Psoas muscle (tissue), 8 donors: ENCODE results near the gene GAP43. TPM values are rescaled to one million over a fixed set of nuclear protein-coding genes. Genes with fewer than 3 reads are reported as not detected.

Experiments
- ATAC-seq, 4 donors: fragments of 200-7000 bp; cut with Tn5 transposase; one replicate each; pipeline ENCODE4 v1.9.1; 2020; ENCODE audit warnings: moderate library complexity in 3 of 4, mild to moderate bottlenecking in 2 of 4
- DNase-seq, 2 donors: peaks; one replicate each; pipeline ENCODE4 v3.0.0-alpha.2; 2020
- H3K27ac ChIP-seq: fragments of 200-600 bp; one replicate; pipeline ENCODE4 v1.8.0; 2022
- H3K27me3 ChIP-seq, 3 donors: fragments of 200-600 bp in 1 of 3; one replicate each; pipeline versions ENCODE4 v1.6.1 to v1.8.0; 2013 to 2022; ENCODE audit warnings: low read length in 2 of 3, mild to moderate bottlenecking in 2 of 3, moderate library complexity in 1 of 3; ENCODE audit not compliant: insufficient read depth in 3 of 3
- H3K36me3 ChIP-seq, 2 donors: fragments of 200-600 bp in 1 of 2; one replicate each; pipeline versions ENCODE4 v1.6.1 to v1.8.0; 2013 to 2022; ENCODE audit warnings: low read depth in 1 of 2, mild to moderate bottlenecking in 1 of 2, moderate library complexity in 1 of 2; ENCODE audit not compliant: insufficient read depth in 1 of 2
- H3K4me1 ChIP-seq: fragments of 200-600 bp; one replicate; pipeline ENCODE4 v1.8.0; 2022
- H3K4me3 ChIP-seq: fragments of 200-600 bp; one replicate; pipeline ENCODE4 v1.8.0; 2022; ENCODE audit warnings: mild to moderate bottlenecking
- H3K9me3 ChIP-seq: fragments of 200-600 bp; one replicate; pipeline ENCODE4 v1.8.0; 2022
- WGBS, 3 donors: extraction: QIAGEN DNeasy Blood & Tissue Kit; methylation state at CpG; one replicate each; pipeline versions ENCODE4 v1.1.6 to v1.1.7; 2013; 5-methylcytosine and 5-hydroxymethylcytosine counted together
- intact Hi-C, 2 donors: fragments of 100-400 bp; cut with DNase I; formaldehyde crosslinking; loops; one replicate each; pipeline versions ENCODE4 v1.11.0 to v1.14.2; 2022
- polyA plus RNA-seq, 3 donors: library from polyadenylated mRNA; stranded (reverse); fragments of 200-250 nt; gene quantifications; one replicate each; pipeline ENCODE4 v1.2.3, GENCODE V29; 2013
- total RNA-seq, 4 donors: library from RNA; stranded (reverse); fragmentation: NEBNext Ultra II Directional in 2 of 4; extraction: Animal tissue kit (Norgen Biotek cat#: 25700) in 2 of 4; gene quantifications; one replicate each; pipeline versions ENCODE4 v1.2.1 to v1.2.4, GENCODE V29; 2021 to 2023
- TF ChIP-seq, protein P1 (sequence below): fragments of 200-600 bp; IDR thresholded peaks from one replicate; pipeline ENCODE4 v1.8.0; 2022; ENCODE audit warnings: antibody characterized with exemption
- donor health status: healthy with polysubstance abuse.
- donor health status: DM: no; HTN: no; CAD: no; lungs with moderate emphysema.
- donor health status: Bipolar disorder and iron deficiency.
- donor health status: healthy.
- donor health status: DM: yes; HTN: yes; CAD: no.
- donor health status: DM: no; HTN: no; CAD: no.
- donor health status: DM: no; HTN: no; CAD: no.
- donor health status: DM: yes; HTN: yes; CAD: no.

Gene GAP43
- total and polyA plus RNA-seq, 7 donors: 0.05 to 0.56 (median 0.35) TPM; not detected in 2

DNA sequence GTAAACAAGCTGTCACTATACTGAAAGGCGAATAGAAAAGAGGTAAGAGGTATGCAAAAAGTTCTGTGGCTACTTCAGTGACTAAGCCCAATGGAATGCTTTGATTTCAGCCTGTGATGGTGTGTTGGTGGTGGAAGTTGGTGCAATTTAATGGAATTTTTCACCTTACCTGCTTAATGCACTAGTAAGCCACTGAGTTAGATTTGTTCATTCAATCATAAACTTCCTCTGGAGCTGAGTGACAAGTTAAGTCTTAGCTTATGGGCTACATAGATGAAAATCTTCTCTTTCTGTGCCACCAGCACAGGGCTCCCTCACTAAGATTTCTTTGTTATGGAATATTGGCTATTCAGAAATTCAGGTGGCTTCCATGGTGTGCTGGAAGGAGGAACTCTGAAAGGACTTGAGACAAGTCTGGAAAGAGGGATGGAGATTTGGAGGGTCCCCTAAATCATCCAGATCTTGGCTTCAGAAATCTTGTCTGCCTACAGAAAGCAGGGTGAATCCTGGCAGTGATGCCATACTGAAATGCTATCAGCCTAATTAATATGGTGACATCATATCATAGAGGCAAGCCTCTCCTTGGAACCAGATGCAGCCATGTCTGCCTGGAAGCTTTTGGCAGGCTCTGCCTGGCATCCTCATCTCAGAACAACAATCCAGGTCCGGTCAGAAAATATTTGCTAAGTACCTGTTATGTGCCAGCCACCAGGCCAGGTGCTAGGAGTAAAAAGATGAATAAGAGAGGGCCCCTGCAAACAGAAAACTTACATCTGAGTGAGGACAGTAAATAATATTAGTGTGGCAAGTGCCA lies 8.1 kb upstream of the GAP43 start:
- DNase-seq: no peak
- intact Hi-C loops: no loop called here
- no peak for ATAC-seq
- WGBS, 3 donors: 55 to 73% (median 68%) methylated on average over 2 of the region's 2 CpGs
- Histone ChIP-seq H3K27ac (no peak overlapping the region), H3K4me1 (no peaks in the 10 kb centered on the region), H3K36me3 (no peaks in the 10 kb centered on the region), H3K4me3 (no peak overlapping the region), H3K27me3 (peaks cover 0 to 2% (median 0%) of the 10 kb centered on the region in 3 donors), H3K9me3 (no peaks in the 10 kb centered on the region)
- TF ChIP-seq, protein P1, sequence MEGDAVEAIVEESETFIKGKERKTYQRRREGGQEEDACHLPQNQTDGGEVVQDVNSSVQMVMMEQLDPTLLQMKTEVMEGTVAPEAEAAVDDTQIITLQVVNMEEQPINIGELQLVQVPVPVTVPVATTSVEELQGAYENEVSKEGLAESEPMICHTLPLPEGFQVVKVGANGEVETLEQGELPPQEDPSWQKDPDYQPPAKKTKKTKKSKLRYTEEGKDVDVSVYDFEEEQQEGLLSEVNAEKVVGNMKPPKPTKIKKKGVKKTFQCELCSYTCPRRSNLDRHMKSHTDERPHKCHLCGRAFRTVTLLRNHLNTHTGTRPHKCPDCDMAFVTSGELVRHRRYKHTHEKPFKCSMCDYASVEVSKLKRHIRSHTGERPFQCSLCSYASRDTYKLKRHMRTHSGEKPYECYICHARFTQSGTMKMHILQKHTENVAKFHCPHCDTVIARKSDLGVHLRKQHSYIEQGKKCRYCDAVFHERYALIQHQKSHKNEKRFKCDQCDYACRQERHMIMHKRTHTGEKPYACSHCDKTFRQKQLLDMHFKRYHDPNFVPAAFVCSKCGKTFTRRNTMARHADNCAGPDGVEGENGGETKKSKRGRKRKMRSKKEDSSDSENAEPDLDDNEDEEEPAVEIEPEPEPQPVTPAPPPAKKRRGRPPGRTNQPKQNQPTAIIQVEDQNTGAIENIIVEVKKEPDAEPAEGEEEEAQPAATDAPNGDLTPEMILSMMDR: no peak

DNA sequence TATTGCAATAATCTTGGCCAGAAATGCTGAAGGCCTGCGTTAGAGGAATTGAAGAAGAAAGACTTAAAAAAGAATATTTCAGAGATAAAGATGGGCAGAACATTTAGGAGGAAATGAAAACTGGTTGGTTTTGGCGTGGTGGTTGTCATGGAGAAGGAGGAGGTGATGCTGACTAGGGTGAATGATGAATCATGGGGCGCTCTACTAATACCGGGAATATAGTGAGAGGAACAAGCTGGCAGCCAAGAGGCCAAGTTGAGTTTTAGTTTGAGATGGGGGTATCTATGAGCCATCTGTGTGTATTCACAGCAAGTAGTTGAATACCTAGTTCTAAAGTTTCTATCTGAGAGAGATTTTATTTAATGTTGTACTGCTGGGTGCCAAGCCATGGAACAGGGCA lies 6.8 kb upstream of the GAP43 start:
- Histone ChIP-seq H3K9me3 (no peaks in the 10 kb centered on the region), H3K4me1 (no peaks in the 10 kb centered on the region), H3K27me3 (peaks cover 0 to 2% (median 0%) of the 10 kb centered on the region in 3 donors), H3K27ac (no peak overlapping the region), H3K36me3 (no peaks in the 10 kb centered on the region), H3K4me3 (no peak overlapping the region)
- TF ChIP-seq, protein P1: no peak
- 86 to 92% (median 87%) methylated on average over 4 of the region's 4 CpGs for WGBS, 3 donors
- intact Hi-C loops: loop anchor here in 1 of 2 donors (1.0 kb wide), 1 partner anchor 28 kb away; no protein-coding TSS in a partner anchor
- DNase-seq: no peak
- ATAC-seq: no peak

DNA sequence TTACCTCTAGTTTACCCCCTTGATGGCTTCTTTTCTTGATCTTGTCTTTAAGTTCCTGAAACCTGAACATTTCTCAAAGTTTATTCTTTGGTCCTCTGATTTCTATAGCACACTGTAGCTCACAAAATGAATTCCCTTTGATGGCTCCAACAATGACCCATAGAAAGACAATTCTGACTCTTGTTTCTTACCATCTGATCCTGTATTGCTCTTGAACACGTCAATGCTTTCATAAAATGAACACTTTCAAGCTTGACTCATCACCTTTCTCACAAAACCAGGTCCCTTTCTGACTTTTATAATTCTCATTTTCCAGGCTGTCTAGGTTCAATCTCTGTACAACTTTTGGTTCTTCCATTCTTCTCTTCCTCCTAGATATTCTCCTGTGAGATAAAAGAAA lies 5.7 kb upstream of the GAP43 start:
- H3K4me1 ChIP-seq: no peaks in the 10 kb centered on the region
- no peak overlapping the region for H3K27ac ChIP-seq
- WGBS, 3 donors: 85 to 88% (median 88%) methylated on average over 1 of the region's 1 CpG
- peaks cover 0 to 2% (median 0%) of the 10 kb centered on the region in 3 donors for H3K27me3 ChIP-seq
- H3K36me3 ChIP-seq: no peaks in the 10 kb centered on the region
- no peaks in the 10 kb centered on the region for H3K9me3 ChIP-seq
- no peak overlapping the region for H3K4me3 ChIP-seq
- DNase-seq (no peak), ATAC-seq (no peak)
- intact Hi-C loops: no loop called here
- TF ChIP-seq, protein P1: no peak

DNA sequence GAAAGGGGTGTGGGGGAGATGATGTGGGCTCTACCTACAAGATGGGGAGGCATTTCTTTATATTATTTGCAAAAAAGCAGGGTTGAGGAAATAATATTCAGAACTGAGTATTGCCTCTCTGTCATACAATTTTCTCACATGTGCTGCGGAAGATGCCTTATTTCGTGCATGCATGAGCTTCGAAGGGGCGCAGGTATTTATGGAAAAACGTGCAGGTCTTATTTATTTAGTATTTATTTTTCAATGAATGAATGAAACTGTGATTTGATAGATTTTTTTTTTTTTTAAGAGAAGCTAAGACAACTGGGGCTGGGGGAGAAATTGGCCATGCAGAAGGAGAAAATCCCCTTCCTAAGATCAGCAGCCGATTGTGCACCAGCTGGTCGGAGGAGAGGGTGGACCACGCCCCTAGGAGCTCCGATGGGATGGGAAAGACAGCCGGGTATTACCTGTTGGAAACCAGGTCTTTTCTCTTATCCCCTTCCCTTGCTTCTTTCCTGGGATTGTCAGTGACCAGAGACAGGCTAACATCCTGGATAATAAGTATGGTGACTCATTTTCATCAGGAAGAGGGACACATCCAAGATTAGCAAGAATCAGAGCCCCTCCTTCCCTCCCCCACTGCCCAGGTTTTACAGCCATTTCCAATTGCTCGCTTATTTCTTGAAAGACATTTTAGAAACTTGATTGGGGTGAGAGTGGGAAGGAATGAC lies 875 bp downstream of the GAP43 start:
- intact Hi-C loops: no loop called here
- 19 to 20% (median 20%) methylated on average over 11 of the region's 11 CpGs for WGBS, 3 donors
- ATAC-seq (no peak), DNase-seq (no peak)
- no peaks in the 10 kb centered on the region for H3K36me3 ChIP-seq
- peak overlapping the region; percentile 53 for H3K4me3 ChIP-seq
- H3K9me3 ChIP-seq: no peaks in the 10 kb centered on the region
- H3K27ac ChIP-seq: no peak overlapping the region
- H3K27me3 ChIP-seq: peaks cover 2 to 26% (median 4%) of the 10 kb centered on the region in 3 donors
- TF ChIP-seq, protein P1: no peak
- H3K4me1 ChIP-seq: peaks cover 5% of the 10 kb centered on the region
